ENCODE data around the gene PTGDS.

- TF ChIP-seq POLR2AphosphoS5 (IDR thresholded peaks at IDR 0.05; ENCODE audit: low read depth, low read length) (no peak), POLR2A (IDR thresholded peaks at IDR 0.05; ENCODE audit: low read depth, low read length) (no peak)
These were observed 41.7 kb downstream of the PTGDS start for GRCh38 chr9:137018761-137019559.
